A673 (cell line): ENCODE measurements around the gene GPN3.
"Not testable (repeated sequence)": the region's sequence is repeated elsewhere in the genome, so short reads cannot be mapped to it uniquely, and the experiment has no call there.

ENCODE experiments used
- EZH2 ChIP-seq: fragments of 200-600 bp; sonication (generic); IDR thresholded peaks from 2 replicates; pipeline ENCODE4 v1.6.1; 2017; ENCODE audit warnings: borderline replicate concordance, low read depth, mild to moderate bottlenecking, mixed read lengths, antibody characterized with exemption, low read length; ENCODE audit not compliant: poor library complexity, severe bottlenecking
- TF ChIP-seq, protein P1 (sequence below): fragments of 300-800, 200-600 bp; sonication (generic); conservative IDR thresholded peaks from 2 replicates; pipeline ENCODE4 v1.5.1; 2017; ENCODE audit warnings: low read depth, mild to moderate bottlenecking, antibody characterized with exemption, low read length, moderate library complexity, mixed read lengths

DNA sequence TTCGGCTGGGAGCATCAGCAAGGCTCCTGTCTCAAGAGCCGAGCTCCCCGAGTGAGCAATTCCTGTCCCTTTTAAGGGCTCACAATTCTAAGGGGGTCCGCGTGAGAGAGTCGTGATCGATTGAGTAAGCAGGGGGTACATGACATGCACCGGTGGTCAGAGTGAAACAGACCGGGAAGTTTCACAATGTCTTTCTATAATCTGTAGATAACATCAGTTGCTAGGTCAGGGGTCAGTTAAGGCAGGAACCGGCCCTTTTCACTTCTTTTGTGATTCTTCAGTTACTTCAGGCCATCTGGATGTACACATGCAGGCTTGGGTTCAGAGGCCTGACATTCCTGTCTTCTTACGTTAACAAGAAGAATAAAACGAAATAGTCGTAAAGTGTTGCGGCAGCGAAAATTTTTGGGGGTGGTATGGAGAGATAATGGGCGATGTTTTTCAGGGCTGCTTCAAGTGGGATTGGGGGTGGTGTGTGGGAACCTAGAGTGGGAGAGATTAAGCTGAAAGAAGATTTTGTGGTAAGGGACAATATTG lies 62.9 kb downstream of the GPN3 start:
- not testable (repeated sequence) for TF ChIP-seq EZH2
- TF ChIP-seq, protein P1, sequence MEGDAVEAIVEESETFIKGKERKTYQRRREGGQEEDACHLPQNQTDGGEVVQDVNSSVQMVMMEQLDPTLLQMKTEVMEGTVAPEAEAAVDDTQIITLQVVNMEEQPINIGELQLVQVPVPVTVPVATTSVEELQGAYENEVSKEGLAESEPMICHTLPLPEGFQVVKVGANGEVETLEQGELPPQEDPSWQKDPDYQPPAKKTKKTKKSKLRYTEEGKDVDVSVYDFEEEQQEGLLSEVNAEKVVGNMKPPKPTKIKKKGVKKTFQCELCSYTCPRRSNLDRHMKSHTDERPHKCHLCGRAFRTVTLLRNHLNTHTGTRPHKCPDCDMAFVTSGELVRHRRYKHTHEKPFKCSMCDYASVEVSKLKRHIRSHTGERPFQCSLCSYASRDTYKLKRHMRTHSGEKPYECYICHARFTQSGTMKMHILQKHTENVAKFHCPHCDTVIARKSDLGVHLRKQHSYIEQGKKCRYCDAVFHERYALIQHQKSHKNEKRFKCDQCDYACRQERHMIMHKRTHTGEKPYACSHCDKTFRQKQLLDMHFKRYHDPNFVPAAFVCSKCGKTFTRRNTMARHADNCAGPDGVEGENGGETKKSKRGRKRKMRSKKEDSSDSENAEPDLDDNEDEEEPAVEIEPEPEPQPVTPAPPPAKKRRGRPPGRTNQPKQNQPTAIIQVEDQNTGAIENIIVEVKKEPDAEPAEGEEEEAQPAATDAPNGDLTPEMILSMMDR = not testable (repeated sequence)
